PC-9 (cell line): ENCODE measurements around the gene HBB.

ENCODE experiments used
- CTCF ChIP-seq: fragments of 200-600 bp; sonication (generic); conservative IDR thresholded peaks from 2 replicates; pipeline ENCODE4 v1.6.1; 2017; ENCODE audit warnings: mixed run types, antibody characterized with exemption, mild to moderate bottlenecking, moderate library complexity
- EZH2 ChIP-seq: fragments of 200-600 bp; sonication (generic); IDR thresholded peaks from 2 replicates; pipeline ENCODE4 v1.8.0; 2017; ENCODE audit warnings: antibody characterized with exemption, low read depth

- TF ChIP-seq CTCF (no peak), EZH2 (no peak)
Measured at GRCh38 chr11:5224538-5225479, 2.1 kb downstream of the HBB start.
